OCI-LY3 (cell line): ENCODE results near the gene ISL1.

ENCODE experiments used
- EZH2phosphoT487 ChIP-seq: fragments of 200-600 bp; shearing (Covaris generic); IDR thresholded peaks from 2 replicates; pipeline ENCODE4 v1.6.1; 2018; ENCODE audit warnings: antibody characterized with exemption, mixed run types, low read depth
- TF ChIP-seq, protein P1 (sequence below): fragments of 200-600, 300-600 bp; sonication (generic); IDR thresholded peaks from 2 replicates; pipeline ENCODE4 v1.5.1; 2014; ENCODE audit warnings: antibody characterized with exemption, low read length, low read depth

DNA sequence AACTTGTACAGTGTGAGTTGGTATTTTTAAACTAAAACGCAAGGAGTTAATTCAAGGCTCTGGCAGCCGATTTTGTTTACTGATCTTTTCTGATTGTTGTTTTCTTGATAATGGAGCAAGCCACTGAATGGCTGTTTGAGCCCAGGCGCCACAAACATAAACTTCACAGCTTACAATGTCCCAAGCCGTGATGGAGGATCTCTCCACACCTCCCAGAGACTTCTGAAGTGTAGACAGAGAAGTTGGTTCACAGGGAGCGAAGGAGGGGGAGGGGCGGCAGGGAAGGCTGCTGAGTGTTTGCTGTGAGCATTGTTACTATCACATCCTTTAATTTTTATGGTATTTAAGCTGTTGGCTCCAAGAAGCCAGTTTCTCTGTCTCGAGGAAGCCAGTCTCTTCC, 14.7 kb downstream of the ISL1 start:
- TF ChIP-seq, protein P1, sequence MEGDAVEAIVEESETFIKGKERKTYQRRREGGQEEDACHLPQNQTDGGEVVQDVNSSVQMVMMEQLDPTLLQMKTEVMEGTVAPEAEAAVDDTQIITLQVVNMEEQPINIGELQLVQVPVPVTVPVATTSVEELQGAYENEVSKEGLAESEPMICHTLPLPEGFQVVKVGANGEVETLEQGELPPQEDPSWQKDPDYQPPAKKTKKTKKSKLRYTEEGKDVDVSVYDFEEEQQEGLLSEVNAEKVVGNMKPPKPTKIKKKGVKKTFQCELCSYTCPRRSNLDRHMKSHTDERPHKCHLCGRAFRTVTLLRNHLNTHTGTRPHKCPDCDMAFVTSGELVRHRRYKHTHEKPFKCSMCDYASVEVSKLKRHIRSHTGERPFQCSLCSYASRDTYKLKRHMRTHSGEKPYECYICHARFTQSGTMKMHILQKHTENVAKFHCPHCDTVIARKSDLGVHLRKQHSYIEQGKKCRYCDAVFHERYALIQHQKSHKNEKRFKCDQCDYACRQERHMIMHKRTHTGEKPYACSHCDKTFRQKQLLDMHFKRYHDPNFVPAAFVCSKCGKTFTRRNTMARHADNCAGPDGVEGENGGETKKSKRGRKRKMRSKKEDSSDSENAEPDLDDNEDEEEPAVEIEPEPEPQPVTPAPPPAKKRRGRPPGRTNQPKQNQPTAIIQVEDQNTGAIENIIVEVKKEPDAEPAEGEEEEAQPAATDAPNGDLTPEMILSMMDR: no peak
- TF ChIP-seq EZH2phosphoT487: no peak
